Measurements from ENCODE around the gene ATP4A.

GRCh38 chr19:35546532-35546931 is 16.9 kb downstream of the ATP4A start:
- TF ChIP-seq POLR2AphosphoS5 (IDR thresholded peaks at IDR 0.05; ENCODE audit: low read depth, low read length) (no peak), POLR2A (IDR thresholded peaks at IDR 0.05; ENCODE audit: low read depth, low read length) (no peak), TAF1 (IDR thresholded peaks at IDR 0.05; ENCODE audit: low read depth, low read length) (no peak), PAX5 (IDR thresholded peaks at IDR 0.05; ENCODE audit: insufficient read depth, low read length, severe bottlenecking) (no peak)
